ENCODE data around the gene TCAP. TPM values are rescaled to one million over a fixed set of nuclear protein-coding genes. Genes with fewer than 3 reads are reported as not detected.

Gene TCAP
- total RNA-seq = 1.4 TPM

GRCh38 chr17:39664581-39665561 is at the start of gene TCAP:
TSS of gene TCAP (plus strand) at chr17:39665349. CDS start at chr17:39665360, 11 bp downstream.

GRCh38 chr17:39626171-39627046 is 38.7 kb upstream of the TCAP start, which contains the start of gene PPP1R1B:
TSS of gene PPP1R1B (plus strand) at chr17:39626952. CDS start at chr17:39627393, 441 bp downstream.

GRCh38 chr17:39636927-39637736 is 28.0 kb upstream of the TCAP start, which contains the start of gene STARD3:
TSS of gene STARD3 (plus strand) at chr17:39637144. CDS start at chr17:39653532, 16,388 bp downstream.

GRCh38 chr17:39667945-39668924 is 3.1 kb downstream of the TCAP start, which contains the start of gene PNMT:
TSS of gene PNMT (plus strand) at chr17:39668453. CDS start at chr17:39668476, 23 bp downstream.

GRCh38 chr17:39687546-39688474 is 22.7 kb downstream of the TCAP start, which contains the start of gene PGAP3:
TSS of gene PGAP3 (minus strand) at chr17:39688057. CDS start at chr17:39688014, 43 bp downstream.

GRCh38 chr17:39699818-39700147 is 34.6 kb downstream of the TCAP start, which contains the start of gene ERBB2:
TSS of gene ERBB2 (plus strand) at chr17:39700064. CDS start at chr17:39700239, 175 bp downstream.

Other genes starting within 250 kb of the TCAP start
- 28.1 TPM for gene MED1, start 214.1 kb upstream of the TCAP start, total RNA-seq
- 24.2 TPM for gene CDK12, start 203.9 kb upstream of the TCAP start, total RNA-seq
- gene NEUROD2, start 57.4 kb upstream of the TCAP start, total RNA-seq = 0.46 TPM
- gene PPP1R1B, start 38.4 kb upstream of the TCAP start, total RNA-seq = 23.5 TPM
- 26.8 TPM for gene STARD3, start 28.2 kb upstream of the TCAP start, total RNA-seq
- gene PNMT, start 3.1 kb downstream of the TCAP start, total RNA-seq = 3.2 TPM
- 7.4 TPM for gene PGAP3, start 22.7 kb downstream of the TCAP start, total RNA-seq
- 15.9 TPM for gene ERBB2, start 34.7 kb downstream of the TCAP start, total RNA-seq
- gene MIEN1, start 65.2 kb downstream of the TCAP start, total RNA-seq = 14.1 TPM
- gene GRB7, start 72.6 kb downstream of the TCAP start, total RNA-seq = not detected
- under 0.01 TPM for gene IKZF3, start 199.0 kb downstream of the TCAP start, total RNA-seq
- gene ZPBP2, start 202.9 kb downstream of the TCAP start, total RNA-seq = not detected

All from diencephalon (tissue), 1 donor.